GM12872 (cell line): Measurements from ENCODE around the gene TBC1D17.

ENCODE experiments used
- CTCF ChIP-seq: IDR thresholded peaks from 3 replicates; pipeline ENCODE4 v1.5.1; 2011; ENCODE audit warnings: low read depth, mild to moderate bottlenecking, low read length, moderate library complexity; ENCODE audit not compliant: insufficient read depth

TBC1D17 gene

GRCh38 chr19:49871349-49871985 is 6.0 kb upstream of the TBC1D17 start:
- no peak for TF ChIP-seq CTCF

- no peak for TF ChIP-seq CTCF
These were observed 5.0 kb upstream of the TBC1D17 start for GRCh38 chr19:49872245-49873128.

GRCh38 chr19:49873129-49873521 is 4.4 kb upstream of the TBC1D17 start:
- no peak for TF ChIP-seq CTCF

GRCh38 chr19:49873834-49874233 is 3.7 kb upstream of the TBC1D17 start:
- no peak for TF ChIP-seq CTCF

GRCh38 chr19:49874503-49875157 is 2.9 kb upstream of the TBC1D17 start:
- no peak for TF ChIP-seq CTCF

- no peak for TF ChIP-seq CTCF
These were observed 2.3 kb upstream of the TBC1D17 start for GRCh38 chr19:49875177-49875576.

- TF ChIP-seq CTCF: no peak
These were observed 1.6 kb upstream of the TBC1D17 start for GRCh38 chr19:49875857-49876421.
